Caco-2 (cell line): ENCODE measurements around the gene ARHGEF38. TPM values are rescaled to one million over a fixed set of nuclear protein-coding genes. Genes with fewer than 3 reads are reported as not detected.
A peak's percentile ranks its signal among the peaks of the same experiment; 100 is the strongest.

Source experiments
- BruUV-seq: library from RNA; stranded (reverse); fragments of 400-500 nt; replicated peaks from 2 replicates; lab custom pipeline; 2021; lab: Mats Ljungman, UMichigan
- CTCF ChIA-PET: fragments of 300-600 bp; sonication (Branson Sonifier 250); formaldehyde crosslinking; loops from one replicate; lab custom pipeline; 2022; ENCODE audit warnings: antibody characterized with exemption; lab: Charles Lee
- POLR2A ChIA-PET: fragments of 300-600 bp; sonication (Branson Sonifier 250); formaldehyde crosslinking; loops from one replicate; lab custom pipeline; 2022; ENCODE audit warnings: antibody characterized with exemption; lab: Charles Lee
- DNase-seq, 2 experiments: peaks; one replicate each; pipeline versions ENCODE4 v3.0.0 to v3.0.0-alpha.2; 2020 to 2022
- H3K27me3 ChIP-seq: replicated peaks from 2 replicates; pipeline ENCODE4 v1.6.0; 2011; ENCODE audit warnings: low read length; ENCODE audit not compliant: control insufficient read depth, insufficient read depth
- H3K36me3 ChIP-seq: 2 replicates; pipeline ENCODE4 v1.5.1; 2011; ENCODE audit warnings: low read length; ENCODE audit not compliant: control insufficient read depth, insufficient read depth
- H3K4me1 ChIP-seq: fragments of 250-450 bp; sonication (Bioruptor Pico); 2 replicates; pipeline ENCODE4 v1.5.1; 2020; ENCODE audit warnings: mild to moderate bottlenecking
- H3K4me3 ChIP-seq: 2 replicates; pipeline ENCODE4 v1.5.1; 2011; ENCODE audit warnings: low read depth, mild to moderate bottlenecking, control low read depth, low read length
- H3K9me3 ChIP-seq: fragments of 250-450 bp; sonication (Bioruptor Pico); 2 replicates; pipeline ENCODE4 v1.5.1; 2020; ENCODE audit warnings: mild to moderate bottlenecking, moderate library complexity
- H3K27ac Mint-ChIP-seq: one replicate; pipeline ENCODE4 v1.8.0; 2022; ENCODE audit warnings: mixed read lengths; ENCODE audit not compliant: unreplicated experiment
- H3K27me3 Mint-ChIP-seq: one replicate; pipeline ENCODE4 v1.8.0; 2022; ENCODE audit warnings: mixed read lengths; ENCODE audit not compliant: insufficient read depth, unreplicated experiment
- H3K36me3 Mint-ChIP-seq: one replicate; pipeline ENCODE4 v1.8.0; 2022; ENCODE audit warnings: mild to moderate bottlenecking, mixed read lengths; ENCODE audit not compliant: insufficient read depth, unreplicated experiment
- H3K4me1 Mint-ChIP-seq: one replicate; pipeline ENCODE4 v1.8.0; 2022; ENCODE audit warnings: low read depth, mixed read lengths; ENCODE audit not compliant: unreplicated experiment
- H3K4me3 Mint-ChIP-seq: one replicate; pipeline ENCODE4 v1.8.0; 2022; ENCODE audit warnings: mild to moderate bottlenecking, moderate library complexity, mixed read lengths; ENCODE audit not compliant: unreplicated experiment
- H3K9me3 Mint-ChIP-seq: one replicate; pipeline ENCODE4 v1.8.0; 2022; ENCODE audit warnings: mixed read lengths; ENCODE audit not compliant: unreplicated experiment
- CTCF ChIP-seq, 2 experiments: fragments of 200-600 bp in 1 of 2; IDR thresholded peaks; 1 replicate in 1 of 2; 2 replicates in 1 of 2; pipeline versions ENCODE4 v1.5.1 to v1.8.0; 2011 to 2022; ENCODE audit warnings: antibody characterized with exemption in 1 of 2, control low read depth in 1 of 2, inconsistent platforms in 1 of 2, low read depth in 1 of 2, low read length in 1 of 2, mild to moderate bottlenecking in 1 of 2, moderate library complexity in 1 of 2; ENCODE audit not compliant: insufficient read depth in 1 of 2, severe bottlenecking in 1 of 2, unreplicated experiment in 1 of 2
- intact Hi-C: fragments of 100-400 bp; cut with micrococcal nuclease; formaldehyde crosslinking; loops from one replicate; pipeline ENCODE4 v1.10.0; 2022; ENCODE audit not compliant: unreplicated experiment
- total RNA-seq: library from RNA; stranded (reverse); gene quantifications from 2 replicates; pipeline ENCODE4 v1.2.3, GENCODE V29; 2022

ARHGEF38 gene
- total RNA-seq, 1 experiment from 2014 or later, result 3.5 TPM

- peaks cover 17% of the 10 kb centered on the region for H3K4me1 Mint-ChIP-seq
- no peak for TF ChIP-seq CTCF (IDR thresholded peaks at IDR 0.05; ENCODE audit: insufficient read depth in 1 of 2, low read depth in 1 of 2, low read length in 1 of 2, severe bottlenecking in 1 of 2, unreplicated experiment in 1 of 2)
- peak in 1 of 2 experiments; percentile 38 for DNase-seq
- CTCF ChIA-PET, result interaction anchor here (0.5 to 1.0 kb wide), 3 partner anchors 123 to 235 kb away, joined by 3 to 5 read pairs (median 3); partner anchors contain the start of genes NPNT and PPA2
- peaks cover 6% of the 10 kb centered on the region for H3K36me3 Mint-ChIP-seq
- intact Hi-C loops, result loop anchor here (2.0 kb wide), 3 partner anchors 114 to 492 kb away; no protein-coding TSS in a partner anchor
- H3K27ac Mint-ChIP-seq, result peak overlapping the region; percentile 92
- Histone ChIP-seq H3K4me1 (no peaks in the 10 kb centered on the region; the same call in 1 of the 2 replicates), H3K9me3 (no peaks in the 10 kb centered on the region), H3K36me3 (no peaks in the 10 kb centered on the region), H3K27me3 (no peaks in the 10 kb centered on the region), H3K4me3 (peak overlapping the region; percentile 54)
- peak overlapping the region; percentile 89 for H3K4me3 Mint-ChIP-seq
- POLR2A ChIA-PET, result interaction anchor here (0.6 kb wide), 2 partner anchors 393 to 1538 kb away, joined by 4 read pairs; no protein-coding TSS in a partner anchor
- no peaks in the 10 kb centered on the region for H3K9me3 Mint-ChIP-seq
- no peaks in the 10 kb centered on the region for H3K27me3 Mint-ChIP-seq
- BruUV-seq, result no TSS peak
Observed at GRCh38 chr4:105709081-105709450, 156.6 kb downstream of the ARHGEF38 start.

GRCh38 chr4:105710012-105710600 lies 157.7 kb downstream of the ARHGEF38 start:
- no TSS peak for BruUV-seq
- intact Hi-C loops, result no loop called here
- Mint-ChIP-seq H3K9me3 (no peaks in the 10 kb centered on the region), H3K36me3 (peaks cover 6% of the 10 kb centered on the region), H3K4me3 (peak overlapping the region; percentile 89), H3K4me1 (peaks cover 17% of the 10 kb centered on the region), H3K27me3 (no peaks in the 10 kb centered on the region), H3K27ac (no peak overlapping the region)
- no peaks in the 10 kb centered on the region for H3K9me3 ChIP-seq
- H3K4me3 ChIP-seq, result peak overlapping the region; percentile 54
- DNase-seq, result no peak
- CTCF ChIA-PET, result no interaction called here
- no peaks in the 10 kb centered on the region for H3K27me3 ChIP-seq
- POLR2A ChIA-PET, result no interaction called here
- TF ChIP-seq CTCF (IDR thresholded peaks at IDR 0.05; ENCODE audit: insufficient read depth in 1 of 2, low read depth in 1 of 2, low read length in 1 of 2, severe bottlenecking in 1 of 2, unreplicated experiment in 1 of 2), result no peak
- H3K4me1 ChIP-seq, result no peaks in the 10 kb centered on the region; the same call in 1 of the 2 replicates
- no peaks in the 10 kb centered on the region for H3K36me3 ChIP-seq

GRCh38 chr4:105710678-105711077 lies 158.3 kb downstream of the ARHGEF38 start:
- no peak for DNase-seq
- ChIA-PET POLR2A (no interaction called here), CTCF (no interaction called here)
- Mint-ChIP-seq H3K27me3 (no peaks in the 10 kb centered on the region), H3K36me3 (peaks cover 6% of the 10 kb centered on the region), H3K9me3 (no peaks in the 10 kb centered on the region), H3K27ac (no peak overlapping the region), H3K4me1 (peaks cover 17% of the 10 kb centered on the region), H3K4me3 (no peak overlapping the region)
- no peak overlapping the region for H3K4me3 ChIP-seq
- no peaks in the 10 kb centered on the region for H3K27me3 ChIP-seq
- no TSS peak for BruUV-seq
- intact Hi-C loops, result no loop called here
- H3K9me3 ChIP-seq, result no peaks in the 10 kb centered on the region
- H3K4me1 ChIP-seq, result no peaks in the 10 kb centered on the region; the same call in 1 of the 2 replicates
- TF ChIP-seq CTCF (IDR thresholded peaks at IDR 0.05; ENCODE audit: insufficient read depth in 1 of 2, low read depth in 1 of 2, low read length in 1 of 2, severe bottlenecking in 1 of 2, unreplicated experiment in 1 of 2), result no peak
- no peaks in the 10 kb centered on the region for H3K36me3 ChIP-seq
